ENCODE data around the gene CD79A. TPM values are rescaled to one million over a fixed set of nuclear protein-coding genes. Genes with fewer than 3 reads are reported as not detected.

Gene CD79A
- total RNA-seq: 0.33 TPM in 1 of 2 replicates, not detected in the other

DNA sequence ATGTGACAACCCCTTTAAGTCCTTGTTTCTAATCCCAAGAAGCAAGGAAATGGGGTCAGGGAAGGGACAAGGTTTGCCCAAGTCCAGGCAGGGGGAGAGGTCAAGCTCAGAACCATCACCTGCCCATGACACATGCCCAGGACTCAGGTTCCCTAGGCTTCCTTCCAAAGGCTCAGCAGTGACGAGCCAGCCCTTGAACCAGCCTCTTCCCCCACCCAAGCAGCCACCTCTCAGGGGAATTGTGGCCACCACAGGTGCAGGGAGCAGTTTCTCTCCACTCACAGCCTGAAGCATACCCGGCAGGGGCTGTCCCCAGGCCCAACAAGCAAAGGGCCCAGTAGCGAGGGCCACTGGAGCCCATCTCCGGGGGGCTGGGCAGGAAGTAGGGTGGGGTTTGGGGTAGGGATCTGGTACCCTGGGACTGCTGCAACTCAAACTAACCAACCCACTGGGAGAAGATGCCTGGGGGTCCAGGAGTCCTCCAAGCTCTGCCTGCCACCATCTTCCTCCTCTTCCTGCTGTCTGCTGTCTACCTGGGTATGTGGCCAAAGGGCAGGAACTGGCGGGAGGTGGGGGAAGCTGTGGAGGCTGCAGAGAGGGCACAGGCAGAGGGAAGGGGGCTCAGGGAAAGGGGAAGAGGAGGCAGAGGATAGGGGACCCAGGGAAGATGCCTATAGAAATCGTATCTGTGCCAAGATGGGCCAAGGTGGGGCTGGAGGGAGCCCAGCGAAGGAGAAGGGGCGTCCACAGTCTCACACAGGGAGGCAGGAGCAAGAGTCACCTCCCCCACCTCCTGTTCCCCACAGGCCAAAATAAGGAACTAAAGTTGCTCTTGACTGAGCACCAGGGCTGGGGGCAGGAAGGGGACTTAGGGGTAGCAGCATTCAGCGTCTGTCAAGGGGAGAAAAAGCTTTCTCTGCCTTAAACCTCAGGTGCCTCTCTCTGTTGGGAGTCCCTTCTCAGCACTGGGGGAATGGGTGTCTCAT lies at the start of gene CD79A:
Gene CD79A, plus strand, starts transcription at position 433 of the 986 bp plus-strand sequence. Its CDS starts 26 bp downstream, at position 459.

GRCh38 chr19:41844601-41845000 lies 32.5 kb upstream of the CD79A start, which contains the start of gene LYPD4:
TSS of gene LYPD4 (minus strand) at chr19:41844683. CDS start at chr19:41839285, 5,398 bp downstream.

DNA sequence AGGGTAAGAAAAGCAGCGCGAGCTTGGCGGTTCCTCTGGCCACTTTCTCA lies 32.3 kb upstream of the CD79A start, which contains the start of gene DMRTC2:
Gene DMRTC2, plus strand, starts transcription at position 42 of the 50 bp plus-strand sequence. CDS start 2,387 bp downstream, outside the sequence.

GRCh38 chr19:41859618-41860418 lies 17.3 kb upstream of the CD79A start, which contains the start of gene RPS19:
TSS of gene RPS19 (plus strand) at chr19:41860255. CDS start at chr19:41860775, 520 bp downstream.

GRCh38 chr19:41882568-41883462 lies 5.7 kb downstream of the CD79A start, which contains the start of gene ARHGEF1:
TSS of gene ARHGEF1 (plus strand) at chr19:41883184. CDS start at chr19:41888083, 4,899 bp downstream.

DNA sequence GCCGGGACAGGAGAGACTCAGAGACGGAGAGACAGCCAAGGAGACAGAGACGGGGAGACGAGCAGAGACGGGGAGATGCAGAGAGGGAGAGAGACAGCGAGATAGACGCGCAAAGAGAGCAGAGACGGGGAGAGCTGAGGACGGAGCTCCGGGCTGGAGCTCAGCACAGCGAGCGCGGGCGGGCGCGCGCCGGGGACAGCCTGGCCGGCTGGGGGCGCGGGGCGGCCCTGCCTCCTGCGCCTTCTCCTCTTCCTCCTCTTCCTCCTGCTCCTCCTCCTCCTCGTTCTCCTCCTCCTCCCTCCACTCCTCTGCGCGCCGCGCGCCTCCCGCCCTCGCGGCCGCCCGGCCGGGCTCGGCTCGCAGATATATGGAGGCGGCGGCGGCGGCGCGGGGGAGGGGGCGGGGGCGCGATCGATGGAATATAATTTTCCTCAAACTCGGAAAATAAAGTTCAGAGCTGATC lies 51.2 kb downstream of the CD79A start, which contains the start of gene ERFL:
Gene ERFL, minus strand, starts transcription at position 229 of the 463 bp plus-strand sequence. CDS start 15,530 bp downstream, outside the sequence.

Small RNA genes lying within 50 kb of the gene (small RNA-seq; reads per million reads assigned to genes)
- 0.13 reads per million for gene MIR6797

Other genes with a start within 250 kb of the CD79A start
- not detected in 2 replicates for gene CEACAM7, start 189.0 kb upstream of the CD79A start, total RNA-seq
- not detected in 2 replicates for gene CEACAM5, start 168.7 kb upstream of the CD79A start, total RNA-seq
- gene CEACAM6, start 121.7 kb upstream of the CD79A start, total RNA-seq: not detected in 2 replicates
- gene CEACAM3, start 80.7 kb upstream of the CD79A start, total RNA-seq: not detected in 2 replicates
- gene LYPD4, start 32.6 kb upstream of the CD79A start, total RNA-seq: not detected in 2 replicates
- not detected in 2 replicates for gene DMRTC2, start 32.2 kb upstream of the CD79A start, total RNA-seq
- 908 and 1,614 TPM in 2 replicates for gene RPS19, start 17.0 kb upstream of the CD79A start, total RNA-seq
- gene ARHGEF1, start 5.9 kb downstream of the CD79A start, total RNA-seq: 56.2 and 56.8 TPM in 2 replicates
- not detected in 2 replicates for gene ERFL, start 51.2 kb downstream of the CD79A start, total RNA-seq
- 80.0 and 119 TPM in 2 replicates for gene RABAC1, start 82.0 kb downstream of the CD79A start, total RNA-seq
- under 0.01 TPM in 1 of 2 replicates, not detected in the other for gene ATP1A3, start 117.0 kb downstream of the CD79A start, total RNA-seq
- gene GRIK5, start 192.9 kb downstream of the CD79A start, total RNA-seq: under 0.01 TPM in 1 of 2 replicates, not detected in the other
- gene ZNF574, start 198.9 kb downstream of the CD79A start, total RNA-seq: 23.2 and 26.8 TPM in 2 replicates